K562 (cell line): Measurements from ENCODE around the gene SLC22A7. TPM values are rescaled to one million over a fixed set of nuclear protein-coding genes. Genes with fewer than 3 reads are reported as not detected.

Source experiments
- ARID2 ChIP-seq: fragments of 450-650 bp; IDR thresholded peaks from 2 replicates; pipeline ENCODE4 v1.6.1; 2017; ENCODE audit warnings: antibody characterized with exemption, mild to moderate bottlenecking
- FOXA1 ChIP-seq: fragments of 450-650 bp; IDR thresholded peaks from 2 replicates; pipeline ENCODE4 v1.6.1; 2016; ENCODE audit warnings: mild to moderate bottlenecking, borderline replicate concordance
- FOXM1 ChIP-seq, 2 experiments: fragments of 450-650 bp in 1 of 2; sonication (generic) in 1 of 2; formaldehyde crosslinking in 1 of 2; IDR thresholded peaks; 2 replicates each; pipeline versions ENCODE4 v1.6.1 to v1.9.0; 2017 to 2022; ENCODE audit warnings: low read depth in 2 of 2, mild to moderate bottlenecking in 2 of 2, missing genetic modification reagents in 1 of 2, moderate library complexity in 1 of 2
- HNRNPH1 ChIP-seq: fragments of 200-400 bp; formaldehyde crosslinking; optimal IDR thresholded peaks from 2 replicates; pipeline ENCODE3; 2017; ENCODE audit warnings: low read depth, mild to moderate bottlenecking, low read length, moderate library complexity
- KDM1A ChIP-seq, 2 experiments: fragments of 450-650 bp; IDR thresholded peaks; 2 replicates each; pipeline ENCODE4 v1.6.1; 2016; ENCODE audit warnings: mild to moderate bottlenecking in 2 of 2
- KDM4B ChIP-seq, 2 experiments: fragments of 450-650 bp in 1 of 2; sonication (generic) in 1 of 2; IDR thresholded peaks; 2 replicates each; pipeline ENCODE4 v1.6.1; 2016 to 2017; ENCODE audit warnings: borderline replicate concordance in 2 of 2, antibody characterized with exemption in 1 of 2, low read depth in 1 of 2, mild to moderate bottlenecking in 1 of 2
- KHSRP ChIP-seq: fragments of 450-650 bp; IDR thresholded peaks from 2 replicates; pipeline ENCODE4 v1.6.1; 2017
- KLF1 ChIP-seq: fragments of 450-650 bp; IDR thresholded peaks from 2 replicates; pipeline ENCODE4 v1.6.1; 2016; ENCODE audit warnings: missing genetic modification characterization, missing compliant biosample characterization
- MTF1 ChIP-seq: fragments of 250-450 bp; sonication (Bioruptor Pico); IDR thresholded peaks from 2 replicates; pipeline ENCODE4 v1.9.0; 2021; ENCODE audit warnings: moderate library complexity, mild to moderate bottlenecking, inconsistent platforms, borderline replicate concordance
- POLR2G ChIP-seq: fragments of 200-400 bp; formaldehyde crosslinking; IDR thresholded peaks from 2 replicates; pipeline ENCODE4 v1.6.1; 2017; ENCODE audit warnings: low read depth, mild to moderate bottlenecking, antibody characterized with exemption, low read length, moderate library complexity
- PTRF ChIP-seq: fragments of 450-650 bp; IDR thresholded peaks from 2 replicates; pipeline ENCODE4 v1.6.1; 2016; ENCODE audit warnings: mild to moderate bottlenecking, missing genetic modification characterization, missing compliant biosample characterization
- TAF7 ChIP-seq: fragments of 450-650 bp; IDR thresholded peaks from 2 replicates; pipeline ENCODE4 v1.6.1; 2016; ENCODE audit warnings: missing genetic modification characterization, missing compliant biosample characterization
- ZBED1 ChIP-seq: IDR thresholded peaks from 2 replicates; pipeline ENCODE4 v1.6.1; 2014
- ZNF778 ChIP-seq: fragments of 450-650 bp; formaldehyde crosslinking; IDR thresholded peaks from 2 replicates; pipeline ENCODE4 v1.4.0; 2020; ENCODE audit warnings: mild to moderate bottlenecking, moderate library complexity
- polyA plus RNA-seq, 8 experiments: library from polyadenylated mRNA; depleted of rRNA in 4 of 8; stranded (reverse) in 5 of 8; unstranded in 3 of 8; fragments of >200 nt; fragmentation: Nextera tagmentation in 2 of 8; fragmentation: Illumina TruSeq in 1 of 8; extraction: Ambion mirVana in 2 of 8; extraction: Trizol in 1 of 8; gene quantifications; 2 replicates each; pipeline versions ENCODE4 v1.2.1 to v1.2.3, GENCODE V29; 2011 to 2014; ENCODE audit warnings: inconsistent platforms in 1 of 8, missing spikeins in 1 of 8
- total RNA-seq, 7 experiments: library from RNA; depleted of rRNA in 6 of 7; stranded (reverse); fragments of >200 nt in 6 of 7; fragmentation: Illumina TruSeq in 2 of 7; extraction: Trizol in 2 of 7; gene quantifications; 2 replicates each; pipeline versions ENCODE4 v1.2.1 to v1.2.3, GENCODE V29; 2011 to 2021; ENCODE audit warnings: low replicate concordance in 1 of 7
- TF ChIP-seq, protein P1 (sequence below): fragments of 250-450 bp; sonication (Bioruptor Pico); IDR thresholded peaks from 2 replicates; pipeline ENCODE4 v1.4.0; 2020; ENCODE audit warnings: mild to moderate bottlenecking, moderate library complexity
- TF ChIP-seq, protein P2 (sequence below): fragments of 250-450 bp; sonication (Bioruptor Pico); IDR thresholded peaks from 2 replicates; pipeline ENCODE4 v1.9.0; 2021; ENCODE audit warnings: mild to moderate bottlenecking, inconsistent platforms
- TF ChIP-seq, protein P3 (sequence below): sonication (generic); formaldehyde crosslinking; IDR thresholded peaks from 2 replicates; pipeline ENCODE4 v1.8.0; 2022; ENCODE audit warnings: missing genetic modification reagents, mild to moderate bottlenecking, borderline replicate concordance
- TF ChIP-seq, protein P4 (sequence below): sonication (generic); formaldehyde crosslinking; IDR thresholded peaks from 2 replicates; pipeline ENCODE4 v1.8.0; 2022; ENCODE audit warnings: mild to moderate bottlenecking, low read depth, missing genetic modification reagents
- TF ChIP-seq, protein P5 (sequence below): fragments of 450-650 bp; formaldehyde crosslinking; IDR thresholded peaks from 2 replicates; pipeline ENCODE4 v1.4.0; 2022; ENCODE audit warnings: mild to moderate bottlenecking, moderate library complexity

The SLC22A7 gene
- total and polyA plus RNA-seq, 9 of the 15 experiments (the other 6 are each of a cell fraction or from before 2014, with no cell fraction given), result not detected

DNA sequence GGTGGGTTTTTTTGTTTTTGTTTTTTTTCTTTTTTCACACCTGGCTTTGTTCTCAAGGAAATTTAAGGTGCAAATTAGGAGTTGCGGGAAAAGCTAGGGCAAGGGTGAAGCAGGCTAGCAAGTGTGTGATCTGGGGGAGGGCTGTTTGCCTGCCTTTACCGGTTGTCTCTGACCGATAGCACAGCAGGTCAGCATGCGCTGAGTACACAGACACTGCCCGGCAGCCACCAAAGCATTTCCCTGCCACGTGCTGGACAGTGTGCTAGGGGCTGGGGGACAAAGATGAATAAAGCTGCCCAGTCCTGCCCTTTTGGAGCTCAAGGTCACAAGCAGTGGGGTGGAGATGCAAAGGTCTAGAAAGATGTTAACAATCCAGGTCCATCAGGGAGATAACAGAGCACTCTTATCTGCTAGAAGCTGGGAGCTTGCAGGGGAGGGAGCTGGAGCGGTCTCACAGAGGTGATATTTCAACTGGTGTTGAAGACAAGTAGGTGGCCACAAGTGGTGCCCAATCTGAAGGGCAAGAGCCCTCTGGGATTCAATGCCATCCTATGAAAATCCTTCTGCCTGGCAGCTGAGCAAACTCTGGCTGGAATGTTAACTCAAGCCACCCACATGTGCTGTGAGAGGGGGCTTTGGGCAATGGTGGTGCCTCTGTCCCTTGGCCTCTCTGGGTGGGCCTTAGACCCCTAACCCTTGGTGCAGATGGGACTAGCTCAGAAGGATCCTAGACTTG is 30.3 kb upstream of the SLC22A7 start (continued):
- TF ChIP-seq, protein P1, sequence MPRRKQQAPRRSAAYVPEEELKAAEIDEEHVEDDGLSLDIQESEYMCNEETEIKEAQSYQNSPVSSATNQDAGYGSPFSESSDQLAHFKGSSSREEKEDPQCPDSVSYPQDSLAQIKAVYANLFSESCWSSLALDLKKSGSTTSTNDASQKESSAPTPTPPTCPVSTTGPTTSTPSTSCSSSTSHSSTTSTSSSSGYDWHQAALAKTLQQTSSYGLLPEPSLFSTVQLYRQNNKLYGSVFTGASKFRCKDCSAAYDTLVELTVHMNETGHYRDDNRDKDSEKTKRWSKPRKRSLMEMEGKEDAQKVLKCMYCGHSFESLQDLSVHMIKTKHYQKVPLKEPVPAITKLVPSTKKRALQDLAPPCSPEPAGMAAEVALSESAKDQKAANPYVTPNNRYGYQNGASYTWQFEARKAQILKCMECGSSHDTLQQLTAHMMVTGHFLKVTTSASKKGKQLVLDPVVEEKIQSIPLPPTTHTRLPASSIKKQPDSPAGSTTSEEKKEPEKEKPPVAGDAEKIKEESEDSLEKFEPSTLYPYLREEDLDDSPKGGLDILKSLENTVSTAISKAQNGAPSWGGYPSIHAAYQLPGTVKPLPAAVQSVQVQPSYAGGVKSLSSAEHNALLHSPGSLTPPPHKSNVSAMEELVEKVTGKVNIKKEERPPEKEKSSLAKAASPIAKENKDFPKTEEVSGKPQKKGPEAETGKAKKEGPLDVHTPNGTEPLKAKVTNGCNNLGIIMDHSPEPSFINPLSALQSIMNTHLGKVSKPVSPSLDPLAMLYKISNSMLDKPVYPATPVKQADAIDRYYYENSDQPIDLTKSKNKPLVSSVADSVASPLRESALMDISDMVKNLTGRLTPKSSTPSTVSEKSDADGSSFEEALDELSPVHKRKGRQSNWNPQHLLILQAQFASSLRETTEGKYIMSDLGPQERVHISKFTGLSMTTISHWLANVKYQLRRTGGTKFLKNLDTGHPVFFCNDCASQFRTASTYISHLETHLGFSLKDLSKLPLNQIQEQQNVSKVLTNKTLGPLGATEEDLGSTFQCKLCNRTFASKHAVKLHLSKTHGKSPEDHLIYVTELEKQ (CRISPR knock-in tag), result no peak
- TF ChIP-seq POLR2G (no peak), KLF1 (tag) (no peak), ARID2 (no peak), KDM4B (IDR thresholded peaks at IDR 0.05; ENCODE audit: borderline replicate concordance in 2 of 2, low read depth in 1 of 2) (no peak), PTRF (tag) (no peak), TAF7 (tag) (no peak), ZBED1 (no peak), FOXA1 (0 out of 2 replicates have a peak, but pooled peaks have one; percentile 33), KDM1A (IDR thresholded peaks at IDR 0.05) (peak; percentile 45 to 66; a peak in 2 of 4 replicates), MTF1 (CRISPR knock-in tag) (no peak), KHSRP (no peak), FOXM1 (IDR thresholded peaks at IDR 0.05; ENCODE audit: low read depth) (no peak), FOXM1 (CRISPR knock-in tag; IDR thresholded peaks at IDR 0.05; ENCODE audit: low read depth) (no peak), HNRNPH1 (no peak), ZNF778 (CRISPR knock-in tag) (no peak)
- TF ChIP-seq, protein P2, sequence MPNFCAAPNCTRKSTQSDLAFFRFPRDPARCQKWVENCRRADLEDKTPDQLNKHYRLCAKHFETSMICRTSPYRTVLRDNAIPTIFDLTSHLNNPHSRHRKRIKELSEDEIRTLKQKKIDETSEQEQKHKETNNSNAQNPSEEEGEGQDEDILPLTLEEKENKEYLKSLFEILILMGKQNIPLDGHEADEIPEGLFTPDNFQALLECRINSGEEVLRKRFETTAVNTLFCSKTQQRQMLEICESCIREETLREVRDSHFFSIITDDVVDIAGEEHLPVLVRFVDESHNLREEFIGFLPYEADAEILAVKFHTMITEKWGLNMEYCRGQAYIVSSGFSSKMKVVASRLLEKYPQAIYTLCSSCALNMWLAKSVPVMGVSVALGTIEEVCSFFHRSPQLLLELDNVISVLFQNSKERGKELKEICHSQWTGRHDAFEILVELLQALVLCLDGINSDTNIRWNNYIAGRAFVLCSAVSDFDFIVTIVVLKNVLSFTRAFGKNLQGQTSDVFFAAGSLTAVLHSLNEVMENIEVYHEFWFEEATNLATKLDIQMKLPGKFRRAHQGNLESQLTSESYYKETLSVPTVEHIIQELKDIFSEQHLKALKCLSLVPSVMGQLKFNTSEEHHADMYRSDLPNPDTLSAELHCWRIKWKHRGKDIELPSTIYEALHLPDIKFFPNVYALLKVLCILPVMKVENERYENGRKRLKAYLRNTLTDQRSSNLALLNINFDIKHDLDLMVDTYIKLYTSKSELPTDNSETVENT (CRISPR knock-in tag), result no peak
- TF ChIP-seq, protein P3, sequence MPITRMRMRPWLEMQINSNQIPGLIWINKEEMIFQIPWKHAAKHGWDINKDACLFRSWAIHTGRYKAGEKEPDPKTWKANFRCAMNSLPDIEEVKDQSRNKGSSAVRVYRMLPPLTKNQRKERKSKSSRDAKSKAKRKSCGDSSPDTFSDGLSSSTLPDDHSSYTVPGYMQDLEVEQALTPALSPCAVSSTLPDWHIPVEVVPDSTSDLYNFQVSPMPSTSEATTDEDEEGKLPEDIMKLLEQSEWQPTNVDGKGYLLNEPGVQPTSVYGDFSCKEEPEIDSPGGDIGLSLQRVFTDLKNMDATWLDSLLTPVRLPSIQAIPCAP (CRISPR knock-in tag), result no peak
- TF ChIP-seq, protein P4, sequence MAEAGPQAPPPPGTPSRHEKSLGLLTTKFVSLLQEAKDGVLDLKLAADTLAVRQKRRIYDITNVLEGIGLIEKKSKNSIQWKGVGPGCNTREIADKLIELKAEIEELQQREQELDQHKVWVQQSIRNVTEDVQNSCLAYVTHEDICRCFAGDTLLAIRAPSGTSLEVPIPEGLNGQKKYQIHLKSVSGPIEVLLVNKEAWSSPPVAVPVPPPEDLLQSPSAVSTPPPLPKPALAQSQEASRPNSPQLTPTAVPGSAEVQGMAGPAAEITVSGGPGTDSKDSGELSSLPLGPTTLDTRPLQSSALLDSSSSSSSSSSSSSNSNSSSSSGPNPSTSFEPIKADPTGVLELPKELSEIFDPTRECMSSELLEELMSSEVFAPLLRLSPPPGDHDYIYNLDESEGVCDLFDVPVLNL (CRISPR knock-in tag), result 0 out of 2 replicates have a peak, but pooled peaks have one; percentile 35
- TF ChIP-seq, protein P5, sequence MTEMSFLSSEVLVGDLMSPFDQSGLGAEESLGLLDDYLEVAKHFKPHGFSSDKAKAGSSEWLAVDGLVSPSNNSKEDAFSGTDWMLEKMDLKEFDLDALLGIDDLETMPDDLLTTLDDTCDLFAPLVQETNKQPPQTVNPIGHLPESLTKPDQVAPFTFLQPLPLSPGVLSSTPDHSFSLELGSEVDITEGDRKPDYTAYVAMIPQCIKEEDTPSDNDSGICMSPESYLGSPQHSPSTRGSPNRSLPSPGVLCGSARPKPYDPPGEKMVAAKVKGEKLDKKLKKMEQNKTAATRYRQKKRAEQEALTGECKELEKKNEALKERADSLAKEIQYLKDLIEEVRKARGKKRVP (CRISPR knock-in tag), result no peak
